Keratinocyte (primary cell): ENCODE measurements around the gene JAZF1. TPM values are rescaled to one million over a fixed set of nuclear protein-coding genes. Genes with fewer than 3 reads are reported as not detected.

Experiments used
- DNase-seq: peaks from one replicate; pipeline ENCODE4 v3.0.0-alpha.2; 2011; ENCODE audit warnings: low read depth, missing footprints, low spot score
- FAIRE-seq: peaks from 2 replicates; lab custom pipeline; 2011; peaks lifted over from hg19 to GRCh38; lab: Jason Lieb, UNC
- H2AFZ ChIP-seq: 2 replicates; pipeline ENCODE4 v1.6.0; 2012; ENCODE audit warnings: low read length, control low read depth, inconsistent platforms; ENCODE audit not compliant: control insufficient read depth
- H3K27ac ChIP-seq: 2 replicates; pipeline ENCODE4 v1.5.1; 2011; ENCODE audit warnings: low read length; ENCODE audit not compliant: control insufficient read depth, insufficient read depth
- H3K27me3 ChIP-seq: 3 replicates; pipeline ENCODE4 v1.6.0; 2011; ENCODE audit warnings: low read length; ENCODE audit not compliant: control insufficient read depth, insufficient read depth; ENCODE audit errors: extremely low read depth
- H3K36me3 ChIP-seq, 2 experiments: 2 replicates in 1 of 2; 3 replicates in 1 of 2; pipeline ENCODE4 v1.5.1; 2011; ENCODE audit warnings: low read length in 2 of 2, mild to moderate bottlenecking in 1 of 2; ENCODE audit not compliant: control insufficient read depth in 2 of 2, insufficient read depth in 2 of 2; ENCODE audit errors: extremely low read depth in 1 of 2
- H3K4me1 ChIP-seq: 3 replicates; pipeline ENCODE4 v1.5.1; 2011; ENCODE audit warnings: low read length; ENCODE audit not compliant: control insufficient read depth, insufficient read depth; ENCODE audit errors: extremely low read depth
- H3K4me2 ChIP-seq: 3 replicates; pipeline ENCODE4 v1.6.0; 2011; ENCODE audit warnings: low read depth, low read length; ENCODE audit not compliant: control insufficient read depth, insufficient read depth; ENCODE audit errors: extremely low read depth
- H3K4me3 ChIP-seq, 3 experiments: fragments of 200-600 bp in 1 of 3; sonication (generic) in 1 of 3; 2 replicates in 2 of 3; 3 replicates in 1 of 3; pipeline ENCODE4 v1.5.1; 2011 to 2016; ENCODE audit warnings: low read length in 3 of 3, mild to moderate bottlenecking in 3 of 3, control low read depth in 2 of 3, inconsistent platforms in 1 of 3, low read depth in 1 of 3, mixed read lengths in 1 of 3, mixed run types in 1 of 3, moderate library complexity in 1 of 3; ENCODE audit not compliant: control insufficient read depth in 2 of 3, insufficient read depth in 2 of 3; ENCODE audit errors: extremely low read depth in 1 of 3
- H3K79me2 ChIP-seq: 2 replicates; pipeline ENCODE4 v1.6.0; 2012; ENCODE audit warnings: low read length; ENCODE audit not compliant: control insufficient read depth, insufficient read depth
- H3K9ac ChIP-seq: 3 replicates; pipeline ENCODE4 v1.6.0; 2011; ENCODE audit warnings: low read length; ENCODE audit not compliant: control insufficient read depth, insufficient read depth; ENCODE audit errors: extremely low read depth
- H3K9me1 ChIP-seq: 3 replicates; pipeline ENCODE4 v1.6.0; 2011; ENCODE audit warnings: low read length; ENCODE audit not compliant: control insufficient read depth, insufficient read depth; ENCODE audit errors: extremely low read depth
- H3K9me3 ChIP-seq: 2 replicates; pipeline ENCODE4 v1.5.1; 2012; ENCODE audit warnings: low read depth, low read length; ENCODE audit not compliant: control insufficient read depth
- H4K20me1 ChIP-seq: 3 replicates; pipeline ENCODE4 v1.6.0; 2011; ENCODE audit warnings: low read length; ENCODE audit not compliant: control insufficient read depth, insufficient read depth; ENCODE audit errors: extremely low read depth
- CTCF ChIP-seq, 3 experiments: IDR thresholded peaks in 1 of 3; conservative IDR thresholded peaks in 1 of 3; optimal IDR thresholded peaks in 1 of 3; 2 replicates in 2 of 3; 3 replicates in 1 of 3; pipeline versions ENCODE3 to v1.5.1; 2011; ENCODE audit warnings: low read length in 3 of 3, mild to moderate bottlenecking in 3 of 3, moderate library complexity in 2 of 3, control low read depth in 1 of 3, inconsistent platforms in 1 of 3; ENCODE audit not compliant: insufficient read depth in 2 of 3; ENCODE audit errors: extremely low read depth in 1 of 3
- EZH2 ChIP-seq: IDR thresholded peaks from one replicate; pipeline ENCODE4 v1.6.1; 2012; ENCODE audit warnings: inconsistent platforms, mild to moderate bottlenecking, low read length, moderate library complexity
- dilution Hi-C: fragments of 300-500 bp; cut with MboI; formaldehyde crosslinking; loops from one replicate; pipeline ENCODE4 v1.7.0; 2020; ENCODE audit warnings: low sequenced_read_pairs; ENCODE audit not compliant: extremely low pct_ligation_motif_present
- polyA plus RNA-seq, 5 experiments: library from polyadenylated mRNA; depleted of rRNA in 3 of 5; stranded (reverse) in 3 of 5; stranded (forward) in 1 of 5; unstranded in 1 of 5; fragments of >200 nt; gene quantifications; 1 replicate in 1 of 5; 2 replicates in 3 of 5; 3 replicates in 1 of 5; pipeline versions ENCODE4 v1.2.1 to v1.2.3, GENCODE V29; 2011 to 2012; ENCODE audit warnings: missing spikeins in 2 of 5, low read depth in 1 of 5, low replicate concordance in 1 of 5

The JAZF1 gene
- polyA plus RNA-seq, 1 donor (not counting 4 experiments of a cell fraction or from before 2014, with no cell fraction given): 2.5 TPM

GRCh38 chr7:27876756-27877155 is 303.8 kb downstream of the JAZF1 start:
- Histone ChIP-seq H3K4me1 (no peaks in the 10 kb centered on the region), H3K79me2 (no peaks in the 10 kb centered on the region), H2AFZ (no peak overlapping the region), H3K4me3 (no peak overlapping the region), H4K20me1 (no peaks in the 10 kb centered on the region), H3K9me3 (no peaks in the 10 kb centered on the region), H3K27me3 (no peaks in the 10 kb centered on the region), H3K9me1 (no peaks in the 10 kb centered on the region), H3K27ac (no peak overlapping the region), H3K9ac (no peak overlapping the region), H3K4me2 (no peak overlapping the region), H3K36me3 (no peaks in the 10 kb centered on the region)
- dilution Hi-C loops: no loop called here
- DNase-seq (no peak), FAIRE-seq (no peak)
- TF ChIP-seq CTCF (optimal IDR thresholded peaks at IDR 0.05 in 1 of 3, IDR thresholded peaks at IDR 0.05 in 1 of 3, conservative IDR thresholded peaks at IDR 0.05 in 1 of 3; ENCODE audit: extremely low read depth in 1 of 3, insufficient read depth in 2 of 3, low read length in 3 of 3) (no peak), EZH2 (no peak)

GRCh38 chr7:27875832-27876231 is 304.8 kb downstream of the JAZF1 start:
- H3K4me1 ChIP-seq: no peaks in the 10 kb centered on the region
- H2AFZ ChIP-seq: no peak overlapping the region
- dilution Hi-C loops: no loop called here
- DNase-seq (no peak), FAIRE-seq (no peak)
- H3K27me3 ChIP-seq: no peaks in the 10 kb centered on the region
- no peaks in the 10 kb centered on the region for H3K9me1 ChIP-seq
- no peaks in the 10 kb centered on the region for H3K9me3 ChIP-seq
- H3K4me2 ChIP-seq: no peak overlapping the region
- H3K9ac ChIP-seq: no peak overlapping the region
- no peak for TF ChIP-seq EZH2
- no peak overlapping the region for H3K4me3 ChIP-seq
- H3K27ac ChIP-seq: no peak overlapping the region
- H3K36me3 ChIP-seq: no peaks in the 10 kb centered on the region
- H4K20me1 ChIP-seq: no peaks in the 10 kb centered on the region
- H3K79me2 ChIP-seq: no peaks in the 10 kb centered on the region

DNA sequence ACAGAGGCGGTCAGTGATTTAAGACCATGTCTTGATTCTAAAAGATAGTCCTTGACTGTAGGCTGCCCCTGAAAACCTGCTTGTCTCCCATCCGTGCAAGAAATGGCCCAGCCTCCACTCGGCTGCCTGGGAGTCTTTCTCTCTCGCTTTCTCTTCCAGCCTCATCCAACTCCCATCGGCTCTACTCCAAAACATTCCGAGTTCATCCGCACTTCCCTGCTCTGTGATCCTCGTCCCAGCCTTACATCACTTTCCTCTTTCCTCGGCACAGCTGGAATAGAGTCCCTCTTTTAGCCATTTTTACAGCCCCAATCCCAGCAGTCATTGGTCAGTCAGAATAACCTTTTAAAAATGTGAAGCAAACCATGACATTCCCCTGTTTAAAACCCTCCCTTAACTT is 305.5 kb downstream of the JAZF1 start:
- H3K9me1 ChIP-seq: no peaks in the 10 kb centered on the region
- DNase-seq (no peak), FAIRE-seq (no peak)
- no peaks in the 10 kb centered on the region for H4K20me1 ChIP-seq
- dilution Hi-C loops: no loop called here
- H3K9ac ChIP-seq: no peak overlapping the region
- TF ChIP-seq EZH2 (no peak), CTCF (optimal IDR thresholded peaks at IDR 0.05 in 1 of 3, IDR thresholded peaks at IDR 0.05 in 1 of 3, conservative IDR thresholded peaks at IDR 0.05 in 1 of 3; ENCODE audit: extremely low read depth in 1 of 3, insufficient read depth in 2 of 3, low read length in 3 of 3) (no peak)
- no peak overlapping the region for H3K4me3 ChIP-seq
- no peak overlapping the region for H3K4me2 ChIP-seq
- no peak overlapping the region for H2AFZ ChIP-seq
- no peaks in the 10 kb centered on the region for H3K4me1 ChIP-seq
- H3K79me2 ChIP-seq: no peaks in the 10 kb centered on the region
- no peak overlapping the region for H3K27ac ChIP-seq
- no peaks in the 10 kb centered on the region for H3K9me3 ChIP-seq
- no peaks in the 10 kb centered on the region for H3K27me3 ChIP-seq
- no peaks in the 10 kb centered on the region for H3K36me3 ChIP-seq
